GM18868 (cell line): ENCODE results near the gene GFRA4.
A peak's percentile ranks its signal among the peaks of the same experiment; 100 is the strongest.

Experiments used
- ATAC-seq: cut with Tn5 transposase; IDR thresholded peaks from one replicate; pipeline ENCODE4 v1.9.1; 2021; ENCODE audit warnings: mild to moderate bottlenecking, moderate library complexity; ENCODE audit not compliant: unreplicated experiment

GFRA4 gene

GRCh38 chr20:3674995-3675900, 12.0 kb upstream of the GFRA4 start:
- ATAC-seq = no peak

DNA sequence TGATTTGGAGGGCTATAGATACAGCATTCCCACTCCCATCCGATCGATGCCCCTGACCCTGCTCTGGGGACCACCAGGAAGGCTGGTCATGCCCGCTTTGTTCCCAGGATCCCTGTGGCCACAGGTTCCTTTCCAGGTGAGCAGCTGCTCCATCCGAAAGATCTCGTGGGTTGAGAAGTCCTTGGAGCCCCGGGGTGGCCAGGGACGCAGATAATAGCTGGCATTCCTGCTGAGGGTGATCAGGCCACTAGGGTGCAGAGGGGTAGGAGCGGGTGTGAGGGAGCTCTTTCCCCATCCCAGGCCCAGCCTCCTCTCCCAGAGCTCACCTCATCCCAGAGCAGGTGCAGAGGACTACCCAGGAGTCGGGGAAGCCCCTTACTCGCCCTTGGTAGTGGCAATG, 11.2 kb upstream of the GFRA4 start:
- ATAC-seq = no peak

DNA sequence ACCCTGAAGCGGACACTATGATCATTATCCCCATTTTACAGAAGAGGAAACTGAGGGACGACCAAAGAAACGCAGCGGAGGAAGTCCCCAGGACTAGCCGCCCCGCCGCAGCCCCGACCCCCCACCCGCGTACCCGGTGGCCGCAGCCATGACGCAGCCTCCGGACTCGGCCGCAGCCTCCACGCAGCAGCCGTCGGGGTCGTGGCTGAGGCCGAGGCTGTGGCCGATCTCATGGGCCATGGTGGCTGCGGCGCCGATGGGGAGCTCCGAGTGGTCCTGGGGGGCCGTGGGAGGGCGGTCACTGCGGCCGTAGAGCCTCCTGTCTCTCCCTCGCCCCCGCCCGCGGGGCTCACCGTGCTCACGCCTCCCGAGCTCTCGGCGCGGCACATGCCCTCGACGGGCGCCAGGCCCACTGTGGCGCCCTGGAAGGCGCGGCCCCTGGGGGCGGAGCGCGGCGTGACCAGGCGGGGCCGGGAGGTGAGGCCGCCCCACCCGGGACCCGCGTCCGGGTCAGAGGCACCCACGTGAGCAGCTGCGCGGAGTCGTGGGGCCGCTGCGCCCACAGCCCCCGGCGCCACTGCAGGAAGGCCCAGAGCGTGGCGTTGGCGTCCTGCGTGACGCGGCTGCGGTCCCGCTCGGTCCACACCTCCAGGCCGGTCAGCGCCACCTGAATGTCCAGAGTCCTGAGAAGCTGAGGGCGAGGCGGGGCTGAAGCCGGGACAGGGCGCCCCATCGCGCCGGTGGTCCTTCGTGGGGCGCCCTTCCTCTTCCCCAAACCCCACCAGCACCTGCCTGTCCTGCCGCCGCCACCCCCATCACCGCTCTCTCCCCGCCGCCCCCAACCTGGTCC, 10.2 kb upstream of the GFRA4 start:
- ATAC-seq = no peak

GRCh38 chr20:3672547-3673171, 9.5 kb upstream of the GFRA4 start:
- ATAC-seq = no peak

DNA sequence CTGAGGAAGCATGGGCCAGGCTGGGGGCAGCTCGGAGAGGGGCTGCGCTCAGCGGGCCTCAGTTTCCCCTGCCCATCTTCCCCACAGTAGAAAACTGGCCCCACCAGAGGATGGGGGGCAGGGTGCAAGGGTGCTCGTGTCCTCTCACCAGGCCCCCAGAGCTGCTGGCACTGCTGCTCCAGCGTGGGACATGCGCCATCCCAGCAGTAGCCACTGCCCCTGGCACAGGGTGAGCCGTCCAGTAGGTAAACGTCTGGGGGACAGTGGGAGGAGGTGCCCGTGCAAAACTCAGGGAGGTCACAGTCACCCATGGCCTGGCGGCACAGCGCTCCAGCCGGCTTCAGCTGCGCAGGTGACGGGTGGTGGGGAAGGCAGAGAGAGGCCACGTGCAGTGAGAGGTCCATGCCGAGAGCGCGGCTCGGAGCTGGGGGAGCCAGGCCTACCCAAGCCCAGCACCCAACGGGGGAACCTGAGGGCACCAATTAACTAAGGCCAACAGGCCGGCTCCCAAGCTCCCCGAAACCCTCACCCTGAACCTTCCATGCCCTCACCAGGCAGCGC, 8.9 kb upstream of the GFRA4 start:
- ATAC-seq = no peak

- no peak for ATAC-seq
Observed at GRCh38 chr20:3670945-3671344, 7.7 kb upstream of the GFRA4 start.

DNA sequence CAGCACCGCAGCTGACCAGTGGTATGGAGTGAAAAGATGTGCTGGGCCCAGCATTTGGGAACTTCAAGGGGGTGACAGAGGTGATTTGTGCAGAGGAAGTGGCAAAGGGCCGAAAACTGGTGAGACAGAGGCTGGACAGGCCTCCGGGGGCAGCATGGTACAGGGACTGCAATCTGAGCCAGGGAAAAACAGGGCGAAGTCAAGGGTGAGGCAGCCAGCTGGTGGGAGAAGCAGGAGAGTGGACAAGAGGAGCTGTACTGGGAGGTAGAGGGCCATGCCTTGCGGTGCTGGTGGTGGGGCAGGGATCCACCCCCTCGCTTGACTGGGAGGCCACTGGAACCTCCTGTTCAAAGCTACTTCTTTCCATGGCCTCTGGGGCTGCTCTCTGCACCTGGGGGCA, 7.3 kb upstream of the GFRA4 start:
- ATAC-seq = no peak

DNA sequence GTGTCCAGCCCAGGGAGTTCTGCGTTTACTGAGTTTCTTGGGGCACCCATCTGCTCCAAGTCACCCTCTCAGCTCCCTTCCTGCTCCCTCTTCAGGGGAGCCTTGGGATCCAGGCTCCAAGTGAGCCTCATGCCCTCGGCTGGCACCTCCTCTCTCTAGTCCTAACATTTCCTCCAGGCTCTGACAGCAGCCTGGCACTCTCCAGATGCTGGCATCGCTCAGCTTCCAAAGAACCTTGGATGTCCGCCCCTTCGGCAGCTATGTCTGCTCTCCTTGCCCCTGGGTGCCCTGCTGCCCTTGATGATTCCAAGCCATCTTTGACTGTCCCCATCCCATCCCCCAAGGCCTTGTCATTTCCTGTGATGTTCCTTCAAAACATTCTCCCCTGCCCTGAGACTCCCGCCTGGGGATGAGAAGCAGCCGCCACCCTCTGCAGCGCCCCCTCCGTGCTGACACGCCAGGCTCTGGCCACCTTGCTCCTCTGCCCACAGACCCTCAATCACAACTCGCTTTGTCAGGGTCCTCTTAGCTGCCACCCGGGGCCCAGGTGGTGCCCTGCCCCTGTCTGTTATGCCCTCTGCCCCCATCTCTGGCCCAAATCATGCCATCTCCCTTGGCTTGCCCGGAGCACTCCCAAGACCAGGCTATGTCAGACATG, 6.6 kb upstream of the GFRA4 start:
- ATAC-seq = no peak

DNA sequence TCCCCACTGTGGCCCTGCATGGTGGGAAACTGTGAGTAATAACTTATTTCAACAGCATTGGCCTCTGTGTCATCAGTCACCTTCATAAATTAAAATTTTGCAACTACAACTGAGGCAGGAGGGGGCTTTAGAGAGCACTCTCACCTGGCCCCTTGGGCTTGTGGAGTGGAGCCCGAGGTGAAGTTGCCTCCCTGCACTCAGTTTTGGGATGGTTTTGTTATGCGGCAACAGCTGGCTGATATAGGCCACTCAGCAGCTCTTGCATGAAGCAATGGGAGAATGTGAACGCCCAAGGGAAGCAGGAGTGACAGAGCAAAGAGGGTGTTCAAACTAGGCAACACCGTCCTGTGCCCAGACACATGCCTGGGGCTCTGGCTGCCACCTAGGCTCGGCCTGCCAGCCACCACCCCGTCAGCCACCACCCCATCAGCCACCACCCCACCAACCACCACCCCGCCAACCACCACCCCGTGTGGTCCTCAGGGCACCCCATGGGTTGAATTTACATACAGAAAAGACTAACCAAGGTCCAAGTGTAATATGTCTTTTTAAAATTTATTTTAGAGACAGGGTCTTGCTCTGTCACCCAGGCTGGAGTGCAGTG, 4.3 kb upstream of the GFRA4 start:
- ATAC-seq = no peak

GRCh38 chr20:3663858-3664257, 659 bp upstream of the GFRA4 start:
- no peak for ATAC-seq

DNA sequence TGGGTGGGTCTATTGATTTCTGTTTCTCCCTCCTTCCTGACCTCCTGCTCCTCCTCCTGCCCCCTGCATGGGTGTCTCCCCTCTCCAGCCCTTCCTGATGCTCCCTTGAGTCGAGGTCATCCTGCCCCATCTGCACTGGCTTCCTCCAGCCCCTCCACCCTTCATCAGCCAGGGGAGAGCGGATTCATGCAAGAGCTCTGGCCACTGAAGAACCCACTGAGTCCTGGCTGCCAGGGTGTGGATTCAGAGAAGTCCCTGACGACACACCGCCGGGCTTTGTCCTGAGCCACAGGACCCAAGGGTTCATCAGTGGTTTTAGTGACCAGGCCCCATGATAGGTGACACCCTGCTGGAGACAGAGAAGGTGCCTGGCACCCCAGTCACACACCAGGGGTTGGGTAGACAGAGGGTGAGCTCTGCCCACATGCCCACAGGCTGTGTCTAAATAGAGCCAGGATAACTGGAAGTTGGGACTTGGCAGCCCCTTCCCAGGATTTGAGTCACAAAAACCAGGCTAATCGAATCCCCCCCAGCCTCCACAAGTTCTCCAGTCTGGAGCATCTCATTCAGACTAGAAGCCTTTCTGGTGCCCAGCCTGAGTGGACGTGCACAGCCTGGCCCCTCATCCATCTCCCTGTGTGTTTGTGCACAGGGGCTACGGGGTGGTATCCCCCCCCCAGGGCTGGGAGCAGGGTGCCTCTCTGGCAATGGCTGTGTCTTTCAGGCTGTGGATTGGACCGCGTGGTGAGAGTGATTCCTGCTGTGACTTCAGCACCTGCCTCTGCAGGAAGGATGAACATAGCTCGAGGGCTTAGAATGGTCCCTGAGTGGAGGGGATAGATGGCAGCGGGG, 1.2 kb downstream of the GFRA4 start:
- no peak for ATAC-seq

DNA sequence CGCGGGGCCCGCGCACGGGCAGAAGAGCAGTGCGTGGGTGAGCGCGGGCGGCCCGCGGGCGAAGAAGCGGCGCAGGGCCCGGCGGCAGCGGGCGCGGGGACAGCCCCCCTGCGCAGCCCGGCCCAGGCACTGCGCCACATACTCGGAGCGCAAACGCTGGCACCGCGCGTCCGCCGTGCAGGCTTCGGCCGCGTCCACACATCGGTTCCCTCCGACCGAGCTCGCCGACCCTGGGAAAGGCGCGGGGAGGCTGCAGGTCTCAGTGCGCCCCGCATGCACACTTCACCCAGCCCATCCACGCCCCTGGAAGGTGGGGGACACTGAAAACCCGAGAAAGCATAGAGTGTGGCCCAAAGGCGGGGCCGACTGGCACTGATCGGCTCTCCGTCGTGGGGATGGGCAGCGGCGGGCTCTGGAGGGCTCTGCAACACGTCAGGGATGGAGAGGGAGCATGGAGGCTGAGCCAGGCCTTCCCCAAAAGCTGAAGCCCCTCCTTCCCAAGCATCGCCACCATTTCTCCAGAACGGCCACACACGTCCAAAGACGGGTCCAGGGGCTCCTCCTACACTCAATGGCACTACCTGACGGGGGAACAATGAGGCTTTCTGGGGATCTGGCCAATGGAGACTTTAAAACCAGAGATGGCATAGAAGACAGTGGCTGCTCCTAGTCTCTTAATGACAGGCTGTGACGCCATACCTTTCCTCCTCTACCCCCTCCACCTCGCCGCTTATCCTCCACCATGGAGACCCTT, 2.0 kb downstream of the GFRA4 start:
- ATAC-seq = no peak

- ATAC-seq = no peak
Observed at GRCh38 chr20:3660262-3661059, 2.7 kb downstream of the GFRA4 start.

- no peak for ATAC-seq
Observed at GRCh38 chr20:3659492-3660261, 3.5 kb downstream of the GFRA4 start.

DNA sequence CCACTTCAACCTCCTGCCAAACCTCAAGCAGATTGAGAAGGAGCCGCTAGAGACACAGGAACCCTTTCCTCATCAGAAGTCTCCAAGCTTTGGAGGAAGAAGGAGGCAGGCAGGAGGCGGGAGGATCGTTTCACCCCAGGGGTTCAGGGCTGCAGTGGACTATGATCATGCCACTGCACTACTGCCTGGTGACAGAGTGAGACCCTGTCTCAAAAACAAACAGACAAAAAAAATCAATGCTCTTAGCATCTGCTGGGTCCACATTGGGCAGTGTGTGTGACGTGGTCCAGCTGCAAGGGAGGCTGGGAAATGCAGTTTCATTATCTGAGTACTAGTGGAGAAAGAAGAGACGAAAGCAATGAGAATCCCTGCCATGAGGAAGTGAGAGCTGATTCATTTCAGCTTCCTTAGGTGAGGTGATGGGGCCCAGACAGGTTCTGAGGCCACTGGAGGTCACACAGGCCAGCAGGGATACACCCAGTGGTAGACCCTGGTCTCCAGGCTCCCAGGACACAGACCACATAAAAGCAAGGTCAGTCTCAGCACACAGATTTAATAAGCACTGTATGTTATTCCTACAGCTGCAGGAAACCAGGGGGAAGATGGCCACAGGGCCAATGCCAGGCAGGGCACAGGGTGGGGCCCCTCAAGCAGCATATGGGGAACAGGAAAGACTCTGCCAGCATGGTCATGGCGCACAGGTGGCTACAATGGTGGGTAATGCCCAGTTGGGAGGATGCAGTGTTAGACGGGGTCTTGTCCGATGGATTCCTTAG, 4.3 kb downstream of the GFRA4 start:
- peak; percentile 95 for ATAC-seq

DNA sequence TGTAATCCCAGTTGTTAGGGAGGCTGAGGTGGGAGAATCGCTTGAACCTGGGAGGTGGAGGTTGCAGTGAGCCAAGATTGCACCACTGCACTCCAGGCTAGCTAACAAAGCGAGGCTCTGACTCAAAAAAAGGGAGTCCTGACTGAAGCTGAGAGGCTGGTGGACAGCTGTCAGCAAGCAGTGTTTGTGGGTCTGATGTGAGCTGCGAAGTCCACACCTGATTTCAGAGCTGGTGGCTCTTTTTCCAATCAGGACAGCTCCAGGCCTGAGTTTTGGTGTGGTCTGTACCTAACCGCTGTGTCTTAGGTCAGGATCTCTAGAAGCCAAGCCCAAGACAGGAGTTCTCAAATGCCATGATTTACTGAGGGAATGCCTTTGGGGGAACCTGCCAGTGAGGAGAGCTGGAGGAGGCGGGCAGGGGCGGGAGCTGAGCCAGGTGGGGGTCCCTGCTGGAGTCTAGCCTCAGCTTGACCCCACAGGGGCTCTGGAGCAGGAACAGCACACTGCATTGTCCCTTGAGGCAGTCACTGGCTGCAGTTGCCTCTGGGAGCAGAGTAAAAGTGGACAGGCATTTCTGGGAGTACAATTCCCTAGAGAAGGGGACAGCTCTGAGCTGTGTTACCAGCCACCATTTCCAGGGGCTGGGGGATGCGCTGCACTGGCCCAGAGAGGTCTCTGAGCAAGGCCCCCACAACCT, 5.0 kb downstream of the GFRA4 start:
- ATAC-seq = no peak
